SK-N-MC (cell line): ENCODE data around the gene MACROD2.

Experiments
- EZH2 ChIP-seq: fragments of 200-600 bp; sonication (generic); IDR thresholded peaks from one replicate; pipeline ENCODE4 v1.6.1; 2017; ENCODE audit warnings: antibody characterized with exemption
- FOXP2 ChIP-seq: optimal IDR thresholded peaks from 2 replicates; pipeline ENCODE3; 2011; ENCODE audit warnings: mild to moderate bottlenecking, moderate library complexity; ENCODE audit not compliant: insufficient read depth; ENCODE audit errors: extremely low read length, control extremely low read depth
- POLR2AphosphoS5 ChIP-seq: IDR thresholded peaks from 2 replicates; pipeline ENCODE4 v1.6.1; 2012; ENCODE audit warnings: mild to moderate bottlenecking, low read depth, low read length, borderline replicate concordance

DNA sequence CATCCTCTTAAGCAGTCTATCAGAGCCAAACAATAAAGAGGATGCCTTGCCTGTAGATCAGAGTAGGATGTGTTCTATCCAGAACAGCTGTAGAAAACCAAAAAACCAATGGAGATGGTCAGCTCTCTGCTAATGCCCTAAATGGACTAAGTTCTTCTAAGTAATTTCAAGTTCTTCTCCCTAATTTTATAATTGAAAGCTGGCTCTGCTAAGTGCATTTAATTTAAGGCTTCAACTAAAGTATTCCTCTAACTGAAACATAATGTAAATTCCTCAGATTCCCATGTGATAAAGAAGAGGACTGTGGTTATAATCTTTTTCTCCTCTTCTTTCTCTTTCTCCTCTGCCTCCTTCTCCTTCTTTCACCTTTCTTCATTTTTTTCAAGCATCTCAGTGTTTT lies 1868.4 kb downstream of the MACROD2 start:
- TF ChIP-seq POLR2AphosphoS5 (no peak), EZH2 (no peak), FOXP2 (no peak)
